ENCODE results near the gene DNLZ. TPM values are rescaled to one million over a fixed set of nuclear protein-coding genes. Genes with fewer than 3 reads are reported as not detected.

The DNLZ gene
- total RNA-seq, 4 donors from 2014 or later = 1.8 to 31.1 (median 19.7) TPM

- no peak for DNase-seq
- Histone ChIP-seq H3K9me3 (no peaks in the 10 kb centered on the region), H3K4me3 (peak overlapping the region in 1 of 4 donors; percentile 37), H3K36me3 (peaks cover 0 to 9% (median 0%) of the 10 kb centered on the region in 3 donors), H3K27me3 (no peaks in the 10 kb centered on the region), H3K27ac (peak overlapping the region in 2 of 4 donors; percentile 5 to 69), H3K4me1 (peaks cover 0 to 26% (median 7%) of the 10 kb centered on the region in 3 donors)
- 88 to 93% methylated on average over 5 to 9 of the region's 21 CpGs for WGBS, 2 donors
- TF ChIP-seq POLR2A (IDR thresholded peaks at IDR 0.05) (no peak), CTCF (IDR thresholded peaks at IDR 0.05) (no peak)
- intact Hi-C loops (cut with DNase I) = no loop called here
Measured at GRCh38 chr9:136372006-136372405, 8.5 kb upstream of the DNLZ start.

DNA sequence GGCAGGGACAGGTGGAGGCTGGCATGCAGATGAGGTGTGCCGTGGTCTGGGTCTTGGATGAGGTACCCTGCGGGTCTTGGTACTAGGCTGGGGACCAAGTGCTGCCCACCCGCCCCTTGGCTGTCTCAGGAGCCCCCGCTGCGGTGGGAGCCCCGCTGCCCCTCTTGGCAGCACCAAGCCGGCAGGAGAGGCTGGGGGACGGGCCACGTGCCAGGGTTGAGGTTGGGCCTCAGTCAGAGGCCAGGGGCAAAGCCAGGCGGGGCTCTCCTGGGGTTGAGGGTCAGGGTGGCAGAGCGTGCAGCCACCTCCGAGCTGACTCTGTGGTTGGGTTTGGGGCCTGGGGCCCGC is 8.0 kb upstream of the DNLZ start:
- Histone ChIP-seq H3K27me3 (no peaks in the 10 kb centered on the region), H3K27ac (no peak overlapping the region), H3K4me3 (no peak overlapping the region), H3K9me3 (no peaks in the 10 kb centered on the region), H3K4me1 (peaks cover 0 to 26% (median 7%) of the 10 kb centered on the region in 3 donors), H3K36me3 (peaks cover 0 to 9% (median 0%) of the 10 kb centered on the region in 3 donors)
- WGBS, 2 donors = 87% methylated on average over 3 of the region's 13 CpGs; no CpG with 5 or more reads in 1 of the 2 donors
- TF ChIP-seq CTCF (IDR thresholded peaks at IDR 0.05) = no peak
- TF ChIP-seq POLR2A (IDR thresholded peaks at IDR 0.05) = no peak
- no peak for DNase-seq
- intact Hi-C loops (cut with DNase I) = no loop called here

DNA sequence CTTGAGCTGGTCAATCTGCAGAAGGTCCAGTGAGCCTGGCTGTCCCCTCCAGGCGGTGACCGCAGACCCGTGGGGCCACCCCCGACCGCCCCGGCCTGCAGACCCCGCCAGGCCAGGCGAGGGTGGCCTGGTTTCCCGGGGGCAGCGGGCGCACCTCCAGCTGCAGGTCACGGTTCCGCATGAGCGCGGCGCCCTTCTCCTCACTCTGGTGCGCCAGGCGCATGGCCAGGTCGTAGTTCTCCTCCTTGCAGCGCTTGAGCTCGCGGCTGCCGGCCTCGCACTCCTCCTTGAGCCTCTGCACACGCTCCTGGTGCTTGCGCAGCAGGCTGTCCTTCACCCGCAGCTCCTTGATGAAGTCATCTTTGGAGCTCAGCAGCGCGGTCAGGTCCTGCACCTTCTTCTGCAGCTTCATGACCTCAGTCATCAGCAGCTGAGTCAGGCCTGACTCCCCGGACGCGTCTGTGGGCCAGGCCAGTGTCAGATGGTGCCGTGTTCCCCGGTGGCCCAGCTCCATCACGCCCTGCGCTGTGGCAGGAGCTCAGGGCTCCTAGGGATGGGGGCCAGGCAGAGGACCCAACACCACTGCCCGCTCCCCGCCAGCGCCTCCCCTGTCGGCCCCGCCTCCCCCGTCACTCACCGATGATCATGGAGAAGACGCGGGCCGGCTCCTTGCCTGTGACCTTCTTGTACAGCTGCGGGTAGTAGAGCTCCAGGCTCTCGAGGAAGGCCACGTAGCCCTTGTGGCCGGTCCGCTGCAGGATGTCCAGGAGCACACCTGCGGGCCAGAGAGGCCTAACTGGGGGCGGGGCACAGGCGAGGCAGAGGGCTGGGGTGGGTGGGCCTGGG is 7.4 kb upstream of the DNLZ start:
- TF ChIP-seq CTCF (IDR thresholded peaks at IDR 0.05) (no peak), POLR2A (IDR thresholded peaks at IDR 0.05) (no peak)
- 92 to 93% methylated on average over 13 of the region's 54 CpGs for WGBS, 2 donors
- H3K36me3 ChIP-seq = peaks cover 0 to 7% (median 0%) of the 10 kb centered on the region in 3 donors
- no peaks in the 10 kb centered on the region for H3K9me3 ChIP-seq
- no peak overlapping the region for H3K4me3 ChIP-seq
- peaks cover 0 to 26% (median 7%) of the 10 kb centered on the region in 3 donors for H3K4me1 ChIP-seq
- H3K27me3 ChIP-seq = no peaks in the 10 kb centered on the region
- intact Hi-C loops (cut with DNase I) = no loop called here
- no peak overlapping the region for H3K27ac ChIP-seq
- no peak for DNase-seq

GRCh38 chr9:136370037-136370436 is 6.5 kb upstream of the DNLZ start:
- Histone ChIP-seq H3K9me3 (no peaks in the 10 kb centered on the region), H3K4me3 (no peak overlapping the region), H3K36me3 (no peaks in the 10 kb centered on the region), H3K27ac (no peak overlapping the region), H3K4me1 (peaks cover 0 to 33% (median 7%) of the 10 kb centered on the region in 3 donors), H3K27me3 (peaks cover 0 to 7% (median 0%) of the 10 kb centered on the region in 4 donors)
- DNase-seq = no peak
- no CpG with 5 or more reads among the region's 19 CpGs for WGBS, 2 donors
- intact Hi-C loops (cut with DNase I) = no loop called here
- TF ChIP-seq CTCF (IDR thresholded peaks at IDR 0.05) = no peak
- TF ChIP-seq POLR2A (IDR thresholded peaks at IDR 0.05) = no peak

- WGBS, 2 donors = 33 to 60% methylated on average over 1 of the region's 18 CpGs
- intact Hi-C loops (cut with DNase I) = no loop called here
- peaks cover 8 to 37% (median 15%) of the 10 kb centered on the region in 3 donors for H3K4me1 ChIP-seq
- H3K36me3 ChIP-seq = no peaks in the 10 kb centered on the region
- peaks cover 0 to 18% (median 0%) of the 10 kb centered on the region in 4 donors for H3K27me3 ChIP-seq
- DNase-seq = no peak
- no peaks in the 10 kb centered on the region for H3K9me3 ChIP-seq
- TF ChIP-seq CTCF (IDR thresholded peaks at IDR 0.05) = no peak
- no peak for TF ChIP-seq POLR2A (IDR thresholded peaks at IDR 0.05)
- no peak overlapping the region for H3K4me3 ChIP-seq
- no peak overlapping the region for H3K27ac ChIP-seq
Measured at GRCh38 chr9:136368190-136368589, 4.6 kb upstream of the DNLZ start.
